Vagina (tissue), 2 donors: ENCODE results near the gene CGRRF1. TPM values are rescaled to one million over a fixed set of nuclear protein-coding genes. Genes with fewer than 3 reads are reported as not detected.

ENCODE experiments used
- DNase-seq, 2 donors: peaks; one replicate each; pipeline ENCODE4 v3.0.0-alpha.2; 2017; ENCODE audit errors: extremely low spot score in 2 of 2
- H3K27ac ChIP-seq: fragments of 200-600 bp; sonication (generic); one replicate; pipeline ENCODE4 v1.5.1; 2019
- H3K27me3 ChIP-seq: fragments of 200-600 bp; sonication (generic); one replicate; pipeline ENCODE4 v1.5.1; 2019
- H3K36me3 ChIP-seq, 2 donors: fragments of 200-600 bp; sonication (generic); one replicate each; pipeline ENCODE4 v1.5.1; 2017 to 2019
- H3K4me1 ChIP-seq: fragments of 200-600 bp; sonication (generic); one replicate; pipeline ENCODE4 v1.5.1; 2019
- H3K4me3 ChIP-seq, 2 donors: fragments of 200-600 bp; sonication (generic); 1 replicate in 1 of 2; 2 replicates in 1 of 2; pipeline ENCODE4 v1.5.1; 2016 to 2019
- H3K9me3 ChIP-seq: fragments of 200-600 bp; sonication (generic); one replicate; pipeline ENCODE4 v1.5.1; 2019
- POLR2A ChIP-seq, 2 donors: fragments of 450-650 bp; IDR thresholded peaks; one replicate each; pipeline ENCODE4 v1.6.1; 2017; ENCODE audit warnings: antibody characterized with exemption in 2 of 2, mild to moderate bottlenecking in 2 of 2, moderate library complexity in 2 of 2
- POLR2AphosphoS5 ChIP-seq, 2 donors: sonication (generic); formaldehyde crosslinking; IDR thresholded peaks; one replicate each; pipeline ENCODE4 v1.9.0; 2017; ENCODE audit warnings: antibody characterized with exemption in 2 of 2, mild to moderate bottlenecking in 2 of 2, low read depth in 1 of 2; ENCODE audit not compliant: insufficient read depth in 1 of 2
- intact Hi-C: fragments of 100-400 bp; cut with DNase I; formaldehyde crosslinking; loops from one replicate; pipeline ENCODE4 v1.15.1; 2023
- total RNA-seq: library from RNA; depleted of rRNA; stranded (reverse); fragments of >200 nt; gene quantifications from one replicate; pipeline ENCODE4 v1.2.3, GENCODE V29; 2016
- TF ChIP-seq, protein P1 (sequence below), 3 experiments: fragments of 450-650 bp in 2 of 3; fragments of 200-600 bp in 1 of 3; sonication (generic) in 1 of 3; IDR thresholded peaks; one replicate each; pipeline ENCODE4 v1.5.1; 2017 to 2019; ENCODE audit warnings: antibody characterized with exemption in 3 of 3, mild to moderate bottlenecking in 2 of 3, moderate library complexity in 2 of 3

CGRRF1 gene
- total RNA-seq, 1 donor from 2014 or later = 9.6 TPM

DNA sequence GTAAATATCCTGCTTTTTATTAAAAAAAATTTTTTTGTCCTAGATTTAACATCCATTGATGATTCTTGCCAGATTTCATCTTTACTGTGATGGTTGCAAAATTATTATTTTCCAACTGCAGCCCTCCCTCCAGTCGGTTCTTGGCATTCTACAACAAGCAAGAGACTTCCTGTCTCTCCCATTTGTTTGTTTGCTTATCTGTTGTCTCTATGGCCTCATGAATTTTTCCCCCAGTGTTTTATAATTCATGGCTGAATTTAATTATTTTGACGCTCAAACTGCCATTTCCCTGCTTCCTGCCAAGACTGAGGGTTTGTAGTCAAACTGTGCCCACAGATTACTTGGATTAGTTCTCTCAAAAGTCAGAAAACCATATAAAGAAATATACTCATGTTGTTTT lies 25.9 kb downstream of the CGRRF1 start:
- no peak for TF ChIP-seq POLR2A (IDR thresholded peaks at IDR 0.05)
- TF ChIP-seq, protein P1, sequence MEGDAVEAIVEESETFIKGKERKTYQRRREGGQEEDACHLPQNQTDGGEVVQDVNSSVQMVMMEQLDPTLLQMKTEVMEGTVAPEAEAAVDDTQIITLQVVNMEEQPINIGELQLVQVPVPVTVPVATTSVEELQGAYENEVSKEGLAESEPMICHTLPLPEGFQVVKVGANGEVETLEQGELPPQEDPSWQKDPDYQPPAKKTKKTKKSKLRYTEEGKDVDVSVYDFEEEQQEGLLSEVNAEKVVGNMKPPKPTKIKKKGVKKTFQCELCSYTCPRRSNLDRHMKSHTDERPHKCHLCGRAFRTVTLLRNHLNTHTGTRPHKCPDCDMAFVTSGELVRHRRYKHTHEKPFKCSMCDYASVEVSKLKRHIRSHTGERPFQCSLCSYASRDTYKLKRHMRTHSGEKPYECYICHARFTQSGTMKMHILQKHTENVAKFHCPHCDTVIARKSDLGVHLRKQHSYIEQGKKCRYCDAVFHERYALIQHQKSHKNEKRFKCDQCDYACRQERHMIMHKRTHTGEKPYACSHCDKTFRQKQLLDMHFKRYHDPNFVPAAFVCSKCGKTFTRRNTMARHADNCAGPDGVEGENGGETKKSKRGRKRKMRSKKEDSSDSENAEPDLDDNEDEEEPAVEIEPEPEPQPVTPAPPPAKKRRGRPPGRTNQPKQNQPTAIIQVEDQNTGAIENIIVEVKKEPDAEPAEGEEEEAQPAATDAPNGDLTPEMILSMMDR (IDR thresholded peaks at IDR 0.05) = no peak
- no peak for TF ChIP-seq POLR2AphosphoS5 (IDR thresholded peaks at IDR 0.05; ENCODE audit: insufficient read depth in 1 of 2, low read depth in 1 of 2)
- intact Hi-C loops = no loop called here
- H3K9me3 ChIP-seq = no peaks in the 10 kb centered on the region

DNA sequence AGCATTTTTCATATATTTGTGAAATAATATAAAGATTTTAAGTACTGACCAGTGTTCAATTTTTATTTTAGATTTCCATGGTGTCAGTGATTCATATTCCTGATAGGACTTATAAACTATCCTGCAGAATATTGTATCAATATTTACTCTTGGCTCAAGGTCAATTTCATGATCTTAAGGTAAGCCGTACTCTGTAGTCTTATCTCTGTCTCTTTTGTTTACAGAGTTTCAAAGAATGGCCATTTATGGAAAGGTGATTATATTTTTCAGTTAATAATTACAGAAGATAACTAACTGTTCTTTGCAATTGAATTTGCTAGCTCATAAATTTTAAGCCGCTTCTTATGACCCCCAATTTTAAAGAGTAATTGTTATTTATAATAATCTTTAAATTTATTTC lies 27.9 kb downstream of the CGRRF1 start:
- TF ChIP-seq POLR2AphosphoS5 (IDR thresholded peaks at IDR 0.05; ENCODE audit: insufficient read depth in 1 of 2, low read depth in 1 of 2) (no peak), POLR2A (IDR thresholded peaks at IDR 0.05) (no peak)
- TF ChIP-seq, protein P1 (IDR thresholded peaks at IDR 0.05) = no peak
- no peak overlapping the region for H3K4me3 ChIP-seq
- no peaks in the 10 kb centered on the region for H3K27me3 ChIP-seq
- H3K36me3 ChIP-seq = peaks cover 0 to 16% of the 10 kb centered on the region in 2 donors
- H3K9me3 ChIP-seq = no peaks in the 10 kb centered on the region
- H3K27ac ChIP-seq = no peak overlapping the region
- intact Hi-C loops = no loop called here
- H3K4me1 ChIP-seq = no peaks in the 10 kb centered on the region
- DNase-seq = no peak

More for the DNA sequence above, 25.9 kb downstream of the CGRRF1 start:
- no peak overlapping the region for H3K4me3 ChIP-seq
- DNase-seq = no peak
- no peak overlapping the region for H3K27ac ChIP-seq
- H3K36me3 ChIP-seq = peaks cover 0 to 16% of the 10 kb centered on the region in 2 donors
- no peaks in the 10 kb centered on the region for H3K27me3 ChIP-seq
- H3K4me1 ChIP-seq = no peaks in the 10 kb centered on the region

DNA sequence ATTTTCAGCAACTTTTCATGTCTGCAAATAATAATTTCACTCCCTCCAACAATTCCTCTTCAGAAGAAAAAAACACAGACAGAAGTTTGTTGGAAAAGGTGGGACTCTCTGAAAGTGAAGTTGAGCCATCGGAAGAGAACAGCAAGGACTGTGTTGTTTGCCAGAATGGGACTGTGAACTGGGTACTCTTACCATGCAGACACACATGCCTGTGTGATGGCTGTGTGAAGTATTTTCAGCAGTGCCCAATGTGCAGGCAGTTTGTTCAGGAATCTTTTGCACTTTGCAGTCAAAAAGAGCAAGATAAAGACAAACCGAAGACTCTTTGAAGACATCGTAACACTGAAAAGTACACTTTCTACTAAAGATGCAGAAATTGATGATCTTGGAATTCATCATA lies 28.3 kb downstream of the CGRRF1 start:
- intact Hi-C loops = no loop called here
- no peak for TF ChIP-seq POLR2AphosphoS5 (IDR thresholded peaks at IDR 0.05; ENCODE audit: insufficient read depth in 1 of 2, low read depth in 1 of 2)
- no peak for TF ChIP-seq POLR2A (IDR thresholded peaks at IDR 0.05)
- TF ChIP-seq, protein P1 (IDR thresholded peaks at IDR 0.05) = no peak
- Histone ChIP-seq H3K36me3 (peaks cover 0 to 16% of the 10 kb centered on the region in 2 donors), H3K4me3 (no peak overlapping the region), H3K4me1 (no peaks in the 10 kb centered on the region), H3K9me3 (no peaks in the 10 kb centered on the region), H3K27ac (no peak overlapping the region), H3K27me3 (no peaks in the 10 kb centered on the region)
- DNase-seq = no peak

DNA sequence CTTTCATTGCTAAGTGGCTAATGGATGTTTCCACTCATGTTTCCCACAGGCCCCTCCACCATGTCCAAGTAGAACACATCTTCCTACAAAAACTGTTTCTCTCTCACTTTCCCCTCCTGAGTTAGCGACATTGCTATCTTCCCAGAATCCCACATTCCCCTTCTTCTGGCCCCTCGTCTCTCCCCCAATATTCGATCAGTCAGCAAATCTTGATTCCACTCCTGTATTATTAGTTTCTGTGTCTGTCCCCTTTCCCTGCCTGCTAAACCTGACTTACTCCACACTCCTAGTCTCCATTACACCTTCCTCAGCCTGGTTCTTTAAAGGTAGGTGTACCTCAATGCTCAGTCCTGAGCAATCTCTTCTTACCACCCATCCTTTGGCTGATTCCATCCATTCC lies 37.9 kb downstream of the CGRRF1 start:
- TF ChIP-seq POLR2A (IDR thresholded peaks at IDR 0.05) = no peak
- no peak for TF ChIP-seq POLR2AphosphoS5 (IDR thresholded peaks at IDR 0.05; ENCODE audit: insufficient read depth in 1 of 2, low read depth in 1 of 2)
- H3K4me3 ChIP-seq = no peak overlapping the region
- intact Hi-C loops = no loop called here
- no peak overlapping the region for H3K27ac ChIP-seq
- no peaks in the 10 kb centered on the region for H3K9me3 ChIP-seq
- H3K4me1 ChIP-seq = no peaks in the 10 kb centered on the region
- no peak for DNase-seq
- no peaks in the 10 kb centered on the region for H3K27me3 ChIP-seq
- H3K36me3 ChIP-seq = no peaks in the 10 kb centered on the region

DNA sequence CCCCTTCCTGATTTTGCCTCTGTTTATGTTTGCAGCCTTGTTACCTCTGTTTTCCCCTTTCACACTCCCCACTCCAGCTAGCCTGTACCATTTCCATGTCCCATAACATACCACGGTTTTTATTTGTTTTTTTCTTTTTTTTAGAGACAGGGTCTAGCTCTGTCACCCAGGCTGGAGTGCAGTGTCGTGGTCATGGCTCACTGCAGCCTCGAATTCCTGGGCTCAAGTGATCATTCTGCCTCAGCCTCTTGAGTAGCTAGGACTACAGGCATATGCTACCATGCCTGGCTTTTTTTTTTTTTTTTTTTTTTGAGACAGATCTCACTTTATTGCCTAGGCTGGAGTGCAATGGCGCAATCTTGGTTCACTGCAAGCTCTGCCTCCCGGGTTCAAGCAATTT lies 38.8 kb downstream of the CGRRF1 start:
- Histone ChIP-seq H3K9me3 (no peaks in the 10 kb centered on the region), H3K36me3 (no peaks in the 10 kb centered on the region), H3K4me1 (no peaks in the 10 kb centered on the region), H3K4me3 (no peak overlapping the region), H3K27me3 (no peaks in the 10 kb centered on the region), H3K27ac (no peak overlapping the region)
- DNase-seq = no peak
- intact Hi-C loops = no loop called here
- TF ChIP-seq, protein P1 (IDR thresholded peaks at IDR 0.05) = no peak
- TF ChIP-seq POLR2A (IDR thresholded peaks at IDR 0.05) (no peak), POLR2AphosphoS5 (IDR thresholded peaks at IDR 0.05; ENCODE audit: insufficient read depth in 1 of 2, low read depth in 1 of 2) (no peak)
